Breast epithelium (tissue), 4 donors: ENCODE measurements around the gene LMX1B. TPM values are rescaled to one million over a fixed set of nuclear protein-coding genes. Genes with fewer than 3 reads are reported as not detected.
"Not testable (repeated sequence)": the region's sequence is repeated elsewhere in the genome, so short reads cannot be mapped to it uniquely, and the experiment has no call there.

Source experiments
- DNase-seq, 2 donors: peaks; one replicate each; pipeline ENCODE4 v3.0.0-alpha.2; 2019; ENCODE audit warnings: low spot score in 2 of 2
- H3K27ac ChIP-seq, 2 donors: fragments of 200-600 bp; sonication (generic) in 1 of 2; one replicate each; pipeline ENCODE4 v1.5.1; 2016 to 2019; ENCODE audit warnings: mild to moderate bottlenecking in 1 of 2
- H3K27me3 ChIP-seq, 2 donors: fragments of 200-600 bp; sonication (generic) in 1 of 2; one replicate each; pipeline versions ENCODE4 v1.5.1 to v1.6.0; 2017 to 2019; ENCODE audit warnings: control low read depth in 1 of 2, mild to moderate bottlenecking in 1 of 2
- H3K36me3 ChIP-seq: fragments of 200-600 bp; one replicate; pipeline ENCODE4 v1.5.1; 2019
- H3K4me1 ChIP-seq, 2 donors: fragments of 200-600 bp; sonication (generic); one replicate each; pipeline ENCODE4 v1.5.1; 2016 to 2019; ENCODE audit warnings: control low read depth in 1 of 2
- H3K4me3 ChIP-seq, 3 donors: fragments of 200-600 bp; sonication (generic); 1 replicate in 2 of 3; 2 replicates in 1 of 3; pipeline ENCODE4 v1.5.1; 2016 to 2019; ENCODE audit warnings: mild to moderate bottlenecking in 3 of 3, moderate library complexity in 2 of 3
- H3K9me3 ChIP-seq, 2 donors: fragments of 200-600 bp; sonication (generic) in 1 of 2; one replicate each; pipeline ENCODE4 v1.5.1; 2016 to 2019; ENCODE audit warnings: control low read depth in 1 of 2
- POLR2A ChIP-seq: fragments of 450-650 bp; IDR thresholded peaks from one replicate; pipeline ENCODE4 v1.6.1; 2016; ENCODE audit warnings: antibody characterized with exemption, mild to moderate bottlenecking, moderate library complexity
- POLR2AphosphoS5 ChIP-seq, 3 donors: sonication (generic); formaldehyde crosslinking; IDR thresholded peaks; one replicate each; pipeline ENCODE4 v1.6.1; 2017; ENCODE audit warnings: antibody characterized with exemption in 3 of 3
- intact Hi-C: fragments of 100-400 bp; cut with DNase I; formaldehyde crosslinking; loops from one replicate; pipeline ENCODE4 v1.15.1; 2023; ENCODE audit warnings: low total_unique reads
- total RNA-seq, 3 donors: library from RNA; depleted of rRNA; stranded (reverse); fragments of >200 nt; gene quantifications; one replicate each; pipeline ENCODE4 v1.1.0, GENCODE V29; 2016
- TF ChIP-seq, protein P1 (sequence below), 3 donors: fragments of 450-650 bp; IDR thresholded peaks; one replicate each; pipeline ENCODE4 v1.5.1; 2016 to 2017; ENCODE audit warnings: antibody characterized with exemption in 3 of 3, mild to moderate bottlenecking in 3 of 3, moderate library complexity in 3 of 3

LMX1B gene
- total RNA-seq, 3 donors from 2014 or later = 0.16 to 20.3 (median 9.2) TPM

DNA sequence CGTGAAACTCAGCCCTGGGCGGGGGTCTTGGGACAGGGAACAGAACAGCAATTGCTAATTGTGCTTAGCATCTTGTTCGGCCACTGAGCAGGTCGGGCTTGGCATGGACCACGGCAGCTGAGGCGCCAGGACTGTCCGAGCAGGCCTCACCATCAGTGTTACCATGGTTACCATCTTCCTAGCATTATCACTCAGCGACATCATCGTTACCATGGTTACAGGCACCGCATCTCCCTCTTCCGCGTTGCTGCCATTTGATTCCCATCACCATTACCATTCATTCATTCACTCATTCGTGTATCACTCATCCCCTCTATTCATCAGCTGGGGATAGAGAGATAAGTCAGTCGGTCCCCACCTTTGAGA lies 110.1 kb downstream of the LMX1B start:
- Histone ChIP-seq H3K4me1 (peaks cover 4 to 21% of the 10 kb centered on the region in 2 donors), H3K4me3 (peak overlapping the region in 2 of 3 donors; percentile 75 to 79), H3K27me3 (peaks cover 0 to 5% of the 10 kb centered on the region in 2 donors), H3K9me3 (no peaks in the 10 kb centered on the region), H3K36me3 (no peaks in the 10 kb centered on the region), H3K27ac (peak overlapping the region; percentile 95 to 98)
- no peak for DNase-seq
- TF ChIP-seq POLR2AphosphoS5 (IDR thresholded peaks at IDR 0.05) (no peak), POLR2A (no peak)
- TF ChIP-seq, protein P1, sequence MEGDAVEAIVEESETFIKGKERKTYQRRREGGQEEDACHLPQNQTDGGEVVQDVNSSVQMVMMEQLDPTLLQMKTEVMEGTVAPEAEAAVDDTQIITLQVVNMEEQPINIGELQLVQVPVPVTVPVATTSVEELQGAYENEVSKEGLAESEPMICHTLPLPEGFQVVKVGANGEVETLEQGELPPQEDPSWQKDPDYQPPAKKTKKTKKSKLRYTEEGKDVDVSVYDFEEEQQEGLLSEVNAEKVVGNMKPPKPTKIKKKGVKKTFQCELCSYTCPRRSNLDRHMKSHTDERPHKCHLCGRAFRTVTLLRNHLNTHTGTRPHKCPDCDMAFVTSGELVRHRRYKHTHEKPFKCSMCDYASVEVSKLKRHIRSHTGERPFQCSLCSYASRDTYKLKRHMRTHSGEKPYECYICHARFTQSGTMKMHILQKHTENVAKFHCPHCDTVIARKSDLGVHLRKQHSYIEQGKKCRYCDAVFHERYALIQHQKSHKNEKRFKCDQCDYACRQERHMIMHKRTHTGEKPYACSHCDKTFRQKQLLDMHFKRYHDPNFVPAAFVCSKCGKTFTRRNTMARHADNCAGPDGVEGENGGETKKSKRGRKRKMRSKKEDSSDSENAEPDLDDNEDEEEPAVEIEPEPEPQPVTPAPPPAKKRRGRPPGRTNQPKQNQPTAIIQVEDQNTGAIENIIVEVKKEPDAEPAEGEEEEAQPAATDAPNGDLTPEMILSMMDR (IDR thresholded peaks at IDR 0.05) = no peak
- intact Hi-C loops = no loop called here

- DNase-seq = no peak
- intact Hi-C loops = no loop called here
These were observed 110.5 kb downstream of the LMX1B start for GRCh38 chr9:126724226-126724625.

DNA sequence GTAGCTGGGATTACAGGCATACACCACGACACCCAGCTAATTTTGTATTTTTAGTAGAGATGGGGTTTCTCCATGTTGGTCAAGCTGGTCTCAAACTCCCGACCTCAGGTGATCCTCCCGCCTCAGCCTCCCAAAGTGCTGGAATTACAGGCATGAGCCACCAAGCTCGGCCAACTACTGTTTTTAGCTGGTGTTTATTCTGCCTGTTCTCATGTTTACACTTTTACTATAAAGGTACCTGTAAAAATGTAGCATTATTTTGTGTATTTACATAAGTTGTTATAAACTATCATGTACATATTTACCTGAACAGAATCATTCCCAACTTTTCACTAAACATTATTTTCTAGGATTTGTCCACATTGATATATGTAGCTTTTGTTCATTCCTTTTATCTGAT lies 111.8 kb downstream of the LMX1B start:
- H3K9me3 ChIP-seq, H3K27me3 ChIP-seq, H3K27ac ChIP-seq, DNase-seq, intact Hi-C loops, H3K4me3 ChIP-seq, H3K36me3 ChIP-seq: not testable (repeated sequence)
- peaks cover 4 to 15% of the 10 kb centered on the region in 2 donors for H3K4me1 ChIP-seq

More at GRCh38 chr9:126724226-126724625, 110.5 kb downstream of the LMX1B start:
- H3K9me3 ChIP-seq = no peaks in the 10 kb centered on the region
- peaks cover 0 to 5% of the 10 kb centered on the region in 2 donors for H3K27me3 ChIP-seq
- H3K4me1 ChIP-seq = peaks cover 4 to 21% of the 10 kb centered on the region in 2 donors
- TF ChIP-seq, protein P1 (IDR thresholded peaks at IDR 0.05) = no peak
- TF ChIP-seq POLR2A (no peak), POLR2AphosphoS5 (IDR thresholded peaks at IDR 0.05) (no peak)
- no peak overlapping the region for H3K4me3 ChIP-seq
- no peaks in the 10 kb centered on the region for H3K36me3 ChIP-seq
- peak overlapping the region; percentile 10 to 35 for H3K27ac ChIP-seq

DNA sequence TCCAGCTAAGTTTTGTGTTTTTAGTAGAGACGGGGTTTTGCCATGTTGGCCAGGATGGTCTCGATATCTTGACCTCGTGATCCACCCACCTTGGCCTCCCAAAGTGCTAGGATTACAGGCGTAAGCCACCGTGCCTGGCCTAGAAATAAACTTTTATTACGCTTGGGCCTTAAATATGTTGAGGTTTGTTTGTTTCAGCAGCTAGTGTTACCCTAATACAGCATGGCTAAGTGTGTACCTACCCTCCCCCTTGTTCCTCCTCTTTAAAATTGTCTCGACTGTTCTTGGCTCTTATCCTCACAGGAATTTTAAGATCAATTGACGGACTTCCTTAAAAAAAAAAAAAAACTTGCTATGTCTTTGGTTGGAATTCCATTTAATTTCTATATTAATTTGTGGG lies 114.5 kb downstream of the LMX1B start:
- DNase-seq, H3K27me3 ChIP-seq, intact Hi-C loops, H3K27ac ChIP-seq, H3K9me3 ChIP-seq, H3K4me1 ChIP-seq, H3K36me3 ChIP-seq, H3K4me3 ChIP-seq: not testable (repeated sequence)

GRCh38 chr9:126730592-126730991 lies 116.9 kb downstream of the LMX1B start:
- H3K4me1 ChIP-seq, H3K9me3 ChIP-seq, intact Hi-C loops, H3K36me3 ChIP-seq, DNase-seq, H3K27ac ChIP-seq, H3K4me3 ChIP-seq, H3K27me3 ChIP-seq: not testable (repeated sequence)

DNA sequence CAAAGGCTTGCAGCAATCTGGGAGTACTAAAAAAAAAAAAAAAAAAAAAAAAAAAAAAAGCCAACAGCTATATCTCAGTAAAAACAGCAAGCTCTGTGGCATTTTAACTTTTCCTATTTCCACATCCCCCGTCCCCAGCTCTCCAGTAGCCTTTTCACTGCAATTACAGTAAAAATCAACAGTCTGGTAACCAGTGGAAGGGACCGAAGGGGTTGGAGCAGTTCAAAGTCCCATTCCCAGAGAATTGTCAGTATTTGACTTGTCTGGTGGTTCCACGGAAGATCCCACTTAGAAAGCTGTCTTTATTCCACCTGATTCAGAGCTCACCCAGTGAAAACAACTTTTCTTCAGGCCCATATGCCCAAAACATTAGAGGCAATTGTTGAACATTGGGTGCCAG lies 119.3 kb downstream of the LMX1B start:
- Histone ChIP-seq H3K27ac (no peak overlapping the region), H3K9me3 (peaks cover 9 to 13% of the 10 kb centered on the region in 2 donors), H3K4me3 (no peak overlapping the region), H3K4me1 (no peaks in the 10 kb centered on the region), H3K27me3 (no peaks in the 10 kb centered on the region), H3K36me3 (no peaks in the 10 kb centered on the region)
- no peak for DNase-seq
- no peak for TF ChIP-seq POLR2A
- TF ChIP-seq POLR2AphosphoS5 (IDR thresholded peaks at IDR 0.05) = no peak
- TF ChIP-seq, protein P1 (IDR thresholded peaks at IDR 0.05) = no peak
- intact Hi-C loops = no loop called here

GRCh38 chr9:126734877-126735276 lies 121.1 kb downstream of the LMX1B start:
- TF ChIP-seq, protein P1 (IDR thresholded peaks at IDR 0.05) = no peak
- TF ChIP-seq POLR2A (no peak), POLR2AphosphoS5 (IDR thresholded peaks at IDR 0.05) (no peak)
- intact Hi-C loops = no loop called here
- Histone ChIP-seq H3K27me3 (no peaks in the 10 kb centered on the region), H3K36me3 (no peaks in the 10 kb centered on the region), H3K4me1 (no peaks in the 10 kb centered on the region), H3K27ac (no peak overlapping the region), H3K9me3 (peaks cover 9 to 13% of the 10 kb centered on the region in 2 donors), H3K4me3 (no peak overlapping the region)
- no peak for DNase-seq
